Ectodermal cell (in vitro differentiated cells): ENCODE results near the gene MNS1.
A peak's percentile ranks its signal among the peaks of the same experiment; 100 is the strongest.

Experiments used
- H3K27ac ChIP-seq: 2 replicates; pipeline ENCODE4 v1.7.0; 2013; ENCODE audit warnings: mild to moderate bottlenecking, low read depth, low read length; ENCODE audit not compliant: insufficient read depth, poor library complexity, severe bottlenecking
- H3K27me3 ChIP-seq: 2 replicates; pipeline ENCODE4 v1.7.0; 2013; ENCODE audit warnings: mild to moderate bottlenecking, low read length; ENCODE audit not compliant: insufficient read depth, control insufficient read depth, poor library complexity, severe bottlenecking
- H3K36me3 ChIP-seq: one replicate; pipeline ENCODE4 v1.7.0; 2013; ENCODE audit warnings: low read length; ENCODE audit not compliant: control insufficient read depth, insufficient read depth
- H3K4me1 ChIP-seq: one replicate; pipeline ENCODE4 v1.7.0; 2013; ENCODE audit warnings: low read length; ENCODE audit not compliant: control insufficient read depth, insufficient read depth
- H3K4me3 ChIP-seq: 2 replicates; pipeline ENCODE4 v1.7.0; 2013; ENCODE audit warnings: low read depth, low read length, control low read depth; ENCODE audit not compliant: insufficient read depth
- H3K9me3 ChIP-seq: 2 replicates; pipeline ENCODE4 v1.7.0; 2013; ENCODE audit warnings: mild to moderate bottlenecking, low read length, moderate library complexity; ENCODE audit not compliant: control insufficient read depth
- WGBS, 2 experiments: methylation state at CpG; one replicate each; pipeline ENCODE4 v1.1.7; 2013; ENCODE audit warnings: missing lambda C conversion rate in 2 of 2; 5-methylcytosine and 5-hydroxymethylcytosine counted together

MNS1 gene

DNA sequence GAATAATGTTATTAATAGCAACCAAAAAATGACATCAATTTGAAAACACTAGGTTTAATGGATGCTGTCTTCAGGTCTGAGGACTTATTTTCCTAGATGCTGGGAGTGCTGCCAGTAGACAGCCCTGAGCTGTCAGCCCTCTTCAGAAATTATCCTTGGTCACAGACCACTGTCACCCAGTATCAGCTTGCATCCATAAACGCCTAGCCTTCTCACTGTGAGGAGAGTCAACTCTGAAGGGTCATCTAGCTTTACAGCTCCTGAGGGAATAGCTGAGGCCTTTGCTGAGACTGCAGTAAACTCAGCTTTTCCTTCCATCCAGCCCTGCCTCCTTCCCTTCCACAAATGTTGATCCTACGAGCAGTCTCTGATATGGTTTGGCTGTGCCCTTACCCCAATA lies 19.4 kb upstream of the MNS1 start:
- no peak overlapping the region for H3K4me3 ChIP-seq
- no peaks in the 10 kb centered on the region for H3K27me3 ChIP-seq
- no peak overlapping the region for H3K27ac ChIP-seq
- no peaks in the 10 kb centered on the region for H3K9me3 ChIP-seq
- H3K4me1 ChIP-seq, result no peaks in the 10 kb centered on the region
- 88 to 90% methylated on average over 2 of the region's 2 CpGs for WGBS, 2 experiments
- H3K36me3 ChIP-seq, result no peaks in the 10 kb centered on the region

DNA sequence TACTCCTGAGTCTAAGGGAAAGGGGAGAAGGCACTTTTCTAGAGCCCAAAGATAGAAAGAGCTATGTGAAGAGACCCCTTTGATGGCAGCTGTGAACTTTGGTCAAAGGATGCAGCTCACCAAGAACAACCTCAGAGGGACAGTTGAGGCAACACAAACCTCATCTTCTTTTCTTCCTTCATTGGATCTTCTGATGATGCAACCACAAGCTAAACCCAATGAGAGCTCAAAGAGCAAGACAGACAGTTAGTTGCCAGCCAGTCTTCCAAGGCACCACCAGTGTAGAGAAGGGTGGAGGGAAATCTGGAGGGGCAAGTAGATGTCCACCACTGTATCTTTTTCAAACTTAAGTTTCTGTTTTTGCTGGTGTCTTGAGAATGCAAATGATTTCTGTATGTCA lies 10.4 kb upstream of the MNS1 start:
- Histone ChIP-seq H3K4me1 (no peaks in the 10 kb centered on the region), H3K9me3 (no peaks in the 10 kb centered on the region), H3K27ac (no peak overlapping the region), H3K36me3 (no peaks in the 10 kb centered on the region), H3K4me3 (no peak overlapping the region), H3K27me3 (no peaks in the 10 kb centered on the region)

- Histone ChIP-seq H3K4me1 (no peaks in the 10 kb centered on the region), H3K27me3 (no peaks in the 10 kb centered on the region), H3K36me3 (no peaks in the 10 kb centered on the region), H3K4me3 (no peak overlapping the region), H3K27ac (no peak overlapping the region), H3K9me3 (no peaks in the 10 kb centered on the region)
- WGBS, 2 experiments, result 94 to 100% methylated on average over 1 of the region's 1 CpG
Measured at GRCh38 chr15:56473017-56473416, 8.1 kb upstream of the MNS1 start.

- H3K27me3 ChIP-seq, result no peaks in the 10 kb centered on the region
- H3K27ac ChIP-seq, result no peak overlapping the region
- 90 to 91% methylated on average over 2 of the region's 2 CpGs for WGBS, 2 experiments
- no peaks in the 10 kb centered on the region for H3K4me1 ChIP-seq
- no peaks in the 10 kb centered on the region for H3K9me3 ChIP-seq
- no peak overlapping the region for H3K4me3 ChIP-seq
- no peaks in the 10 kb centered on the region for H3K36me3 ChIP-seq
Measured at GRCh38 chr15:56472278-56472677, 7.3 kb upstream of the MNS1 start.

DNA sequence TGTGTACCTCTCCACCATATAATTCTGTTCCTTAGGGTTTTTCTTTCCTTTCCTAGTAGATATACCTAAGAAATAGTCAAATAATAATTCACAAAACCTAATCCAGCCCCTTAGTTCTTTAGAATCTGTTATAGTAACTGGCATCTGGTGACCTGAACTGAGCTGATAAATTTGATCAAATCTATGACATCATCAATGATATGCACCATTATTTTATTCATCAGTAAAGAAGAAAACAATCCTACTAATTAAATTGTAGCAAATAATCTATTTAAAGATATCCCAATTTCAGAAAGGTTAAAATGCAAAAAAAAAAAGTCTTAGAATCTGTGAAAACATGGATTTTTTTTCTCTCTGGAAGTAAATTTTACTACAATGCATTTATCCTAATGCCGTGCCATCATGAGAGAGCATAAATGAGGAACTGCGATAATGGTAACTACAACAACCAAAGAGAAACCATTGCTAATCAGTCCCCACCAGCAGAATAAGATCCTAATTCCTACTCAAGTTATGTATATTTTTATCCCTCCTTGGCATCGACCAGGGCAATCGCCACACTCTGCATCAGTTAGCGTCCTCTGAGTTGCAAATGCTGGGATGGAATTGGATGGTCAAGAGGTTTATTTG lies 6.6 kb upstream of the MNS1 start:
- H3K4me1 ChIP-seq, result no peaks in the 10 kb centered on the region
- no peaks in the 10 kb centered on the region for H3K36me3 ChIP-seq
- no peak overlapping the region for H3K4me3 ChIP-seq
- H3K27me3 ChIP-seq, result no peaks in the 10 kb centered on the region
- no peaks in the 10 kb centered on the region for H3K9me3 ChIP-seq
- no peak overlapping the region for H3K27ac ChIP-seq
- WGBS, 2 experiments, result 91 to 97% methylated on average over 4 to 5 of the region's 5 CpGs

GRCh38 chr15:56469483-56469882 lies 4.5 kb upstream of the MNS1 start:
- peak overlapping the region; percentile 8 for H3K27ac ChIP-seq
- no peak overlapping the region for H3K4me3 ChIP-seq
- no peaks in the 10 kb centered on the region for H3K36me3 ChIP-seq
- H3K9me3 ChIP-seq, result no peaks in the 10 kb centered on the region
- H3K27me3 ChIP-seq, result peaks cover 11% of the 10 kb centered on the region
- no peaks in the 10 kb centered on the region for H3K4me1 ChIP-seq

GRCh38 chr15:56468401-56468800 lies 3.5 kb upstream of the MNS1 start:
- H3K4me1 ChIP-seq, result no peaks in the 10 kb centered on the region
- H3K27ac ChIP-seq, result no peak overlapping the region
- WGBS, 2 experiments, result 89 to 100% methylated on average over 2 of the region's 2 CpGs
- no peak overlapping the region for H3K4me3 ChIP-seq
- H3K27me3 ChIP-seq, result peaks cover 12% of the 10 kb centered on the region
- no peaks in the 10 kb centered on the region for H3K9me3 ChIP-seq
- no peaks in the 10 kb centered on the region for H3K36me3 ChIP-seq

DNA sequence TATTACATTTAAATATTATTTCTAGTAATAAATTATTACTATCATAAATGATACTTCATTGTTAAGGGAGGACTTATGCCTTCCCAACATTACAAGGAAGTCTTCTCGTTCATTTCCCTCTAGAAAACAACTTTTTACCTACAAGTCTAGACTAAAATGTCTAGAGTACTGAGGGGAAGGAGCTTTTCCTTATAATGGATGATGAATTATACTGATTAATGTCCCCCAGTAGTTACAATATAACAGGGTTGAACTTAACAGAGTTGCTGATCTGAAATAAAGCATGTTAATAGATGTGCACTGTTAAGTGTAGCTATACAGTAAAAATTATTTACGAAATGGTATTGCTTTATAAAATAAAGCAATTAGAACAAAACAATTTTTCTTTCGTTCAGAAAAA lies 2.7 kb upstream of the MNS1 start:
- WGBS, 2 experiments, result 88% methylated on average over 2 to 3 of the region's 3 CpGs
- no peaks in the 10 kb centered on the region for H3K9me3 ChIP-seq
- peaks cover 12% of the 10 kb centered on the region for H3K27me3 ChIP-seq
- no peaks in the 10 kb centered on the region for H3K4me1 ChIP-seq
- no peaks in the 10 kb centered on the region for H3K36me3 ChIP-seq
- H3K4me3 ChIP-seq, result no peak overlapping the region
- H3K27ac ChIP-seq, result no peak overlapping the region

DNA sequence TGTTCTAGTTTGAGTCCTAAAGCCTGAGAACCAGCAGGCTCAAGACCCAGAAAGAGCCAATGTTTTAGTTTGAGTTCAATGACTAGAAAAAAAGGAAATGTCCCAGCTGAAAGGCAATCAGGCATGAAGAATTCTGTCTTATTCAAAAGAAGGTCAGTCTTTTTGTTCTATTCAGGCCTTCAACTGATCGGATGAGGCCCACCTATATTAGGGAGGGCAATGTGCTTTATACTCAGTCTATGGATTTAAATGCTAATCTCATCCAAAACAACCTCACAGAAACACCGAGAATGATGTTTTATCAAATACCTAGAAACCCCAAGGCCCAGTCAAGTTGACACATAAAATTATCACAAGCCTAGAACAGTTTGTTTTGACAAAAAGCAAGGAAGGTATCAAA lies 4.0 kb downstream of the MNS1 start:
- 94 to 100% methylated on average over 2 of the region's 2 CpGs for WGBS, 2 experiments
- Histone ChIP-seq H3K4me1 (no peaks in the 10 kb centered on the region), H3K9me3 (no peaks in the 10 kb centered on the region), H3K27me3 (peaks cover 10% of the 10 kb centered on the region), H3K36me3 (no peaks in the 10 kb centered on the region), H3K27ac (no peak overlapping the region), H3K4me3 (no peak overlapping the region)

GRCh38 chr15:56460071-56460470 lies 4.9 kb downstream of the MNS1 start:
- H3K27me3 ChIP-seq, result peaks cover 5% of the 10 kb centered on the region
- H3K27ac ChIP-seq, result no peak overlapping the region
- H3K4me1 ChIP-seq, result no peaks in the 10 kb centered on the region
- WGBS, 2 experiments, result 67% methylated on average over 1 of the region's 1 CpG; no CpG with 5 or more reads in 1 of the 2 experiments
- H3K9me3 ChIP-seq, result no peaks in the 10 kb centered on the region
- H3K36me3 ChIP-seq, result no peaks in the 10 kb centered on the region
- no peak overlapping the region for H3K4me3 ChIP-seq

DNA sequence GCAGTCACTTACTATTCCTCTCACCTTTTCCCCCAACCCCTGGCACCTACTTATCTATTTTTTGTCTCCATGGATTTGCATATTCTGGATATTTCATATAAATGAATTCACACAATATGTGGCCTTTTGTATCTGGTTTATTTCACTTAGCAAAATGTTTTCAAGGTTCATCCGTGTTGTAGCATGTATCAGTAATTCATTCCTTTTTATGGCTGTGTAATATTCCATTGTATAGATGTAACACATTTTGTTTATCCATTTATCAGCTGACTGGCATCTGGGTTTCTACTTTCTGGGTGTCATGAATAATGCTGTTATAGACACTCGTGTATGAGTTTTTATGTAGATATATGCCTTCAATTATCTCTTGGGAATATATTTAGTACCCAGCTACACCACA lies 5.8 kb downstream of the MNS1 start:
- Histone ChIP-seq H3K36me3 (no peaks in the 10 kb centered on the region), H3K27ac (no peak overlapping the region), H3K4me3 (no peak overlapping the region), H3K4me1 (no peaks in the 10 kb centered on the region), H3K9me3 (no peaks in the 10 kb centered on the region), H3K27me3 (no peaks in the 10 kb centered on the region)
- WGBS, 2 experiments, result 86% methylated on average over 1 of the region's 2 CpGs; no CpG with 5 or more reads in 1 of the 2 experiments
